ENCODE data around the gene SMAGP. TPM values are rescaled to one million over a fixed set of nuclear protein-coding genes. Genes with fewer than 3 reads are reported as not detected.

The SMAGP gene, protein sequence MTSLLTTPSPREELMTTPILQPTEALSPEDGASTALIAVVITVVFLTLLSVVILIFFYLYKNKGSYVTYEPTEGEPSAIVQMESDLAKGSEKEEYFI
- total RNA-seq = 23.2 and 30.5 TPM in 2 replicates

DNA sequence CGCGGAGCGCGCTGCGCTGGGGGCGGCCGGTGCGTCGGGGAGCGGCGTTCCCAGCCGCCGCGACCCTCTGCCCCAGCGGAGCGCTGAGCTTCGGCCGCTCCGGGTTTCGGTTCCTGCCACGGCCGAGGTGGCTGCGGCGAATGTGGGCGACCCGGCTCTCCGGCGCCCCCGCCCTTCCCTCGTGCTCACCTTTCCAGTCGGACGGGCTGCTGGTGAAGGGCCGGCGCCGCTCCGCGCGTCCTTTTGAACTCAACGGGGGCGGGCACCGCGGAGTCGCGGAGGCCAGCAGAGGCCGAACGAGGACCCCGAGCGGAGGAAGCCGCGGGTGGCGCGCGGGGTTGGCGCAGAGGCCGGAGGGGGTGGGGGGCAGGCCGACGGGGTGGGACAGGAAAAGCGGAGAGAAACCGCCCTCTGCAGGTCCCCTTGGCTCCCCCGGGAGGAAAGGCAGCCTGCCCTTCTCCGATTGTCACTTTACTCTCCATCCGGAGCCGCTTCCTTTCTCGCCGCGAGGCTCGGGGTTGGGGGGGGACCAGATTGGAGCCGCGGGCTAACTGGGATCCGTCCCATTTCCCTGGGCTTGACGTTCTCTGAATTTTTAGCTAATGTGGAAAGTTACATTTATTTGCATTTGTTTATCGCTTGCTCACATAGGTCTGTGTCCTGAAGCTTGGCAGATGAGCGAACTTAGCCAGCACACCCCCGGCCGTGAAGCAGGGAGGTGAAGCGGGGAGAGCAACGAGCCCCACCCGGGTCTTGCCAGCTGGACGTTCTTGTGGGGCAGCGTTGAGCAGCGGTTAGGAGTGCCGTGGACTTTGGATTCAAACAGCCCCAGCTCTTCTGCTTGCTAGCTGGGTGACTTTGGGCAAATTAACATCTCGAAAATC lies at the start of gene SMAGP:
Gene SMAGP, minus strand, starts transcription at position 349 of the 884 bp plus-strand sequence. CDS start 1,137 bp downstream, outside the sequence.

DNA sequence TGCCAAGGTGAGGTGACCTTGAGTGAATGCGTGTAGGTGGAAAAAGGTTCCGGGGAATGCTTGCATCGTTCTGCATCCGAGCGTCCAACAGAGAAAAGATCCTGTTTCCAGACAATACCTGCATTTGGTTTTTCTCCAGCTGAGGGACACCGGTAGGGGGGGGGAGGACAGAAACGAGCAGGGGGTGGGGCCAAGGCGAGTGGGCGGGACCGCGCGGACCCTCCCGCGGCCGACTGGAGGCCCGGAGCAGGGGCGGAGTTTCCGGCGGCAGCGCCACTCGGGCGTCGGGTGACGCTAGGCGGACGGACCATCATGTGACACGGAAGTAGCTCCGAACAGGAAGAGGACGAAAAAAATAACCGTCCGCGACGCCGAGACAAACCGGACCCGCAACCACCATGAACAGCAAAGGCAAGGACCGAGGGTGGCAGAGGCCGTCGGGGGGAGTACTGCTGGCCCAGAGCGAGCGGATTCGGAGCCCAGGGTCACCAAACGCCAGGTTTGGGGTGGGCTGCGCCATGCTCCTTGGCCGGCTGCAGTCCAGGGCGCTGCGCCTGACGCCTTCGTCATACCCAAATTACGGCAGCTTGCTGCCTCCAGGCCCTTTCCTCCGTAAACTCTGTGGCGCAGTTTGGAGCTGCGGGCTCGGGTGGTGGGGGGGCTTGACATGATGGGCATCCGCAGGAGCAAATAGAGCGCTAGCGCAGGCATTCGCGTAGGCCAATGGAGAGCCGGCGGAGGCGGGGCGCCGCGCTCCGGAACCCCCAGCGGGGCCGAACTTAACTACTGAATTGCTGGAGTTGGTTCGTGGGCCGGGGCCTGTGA lies 31.5 kb downstream of the SMAGP start, which contains the start of gene DAZAP2:
Gene DAZAP2, plus strand, starts transcription at position 317 of the 825 bp plus-strand sequence. Its CDS starts 82 bp downstream, at position 399.

DNA sequence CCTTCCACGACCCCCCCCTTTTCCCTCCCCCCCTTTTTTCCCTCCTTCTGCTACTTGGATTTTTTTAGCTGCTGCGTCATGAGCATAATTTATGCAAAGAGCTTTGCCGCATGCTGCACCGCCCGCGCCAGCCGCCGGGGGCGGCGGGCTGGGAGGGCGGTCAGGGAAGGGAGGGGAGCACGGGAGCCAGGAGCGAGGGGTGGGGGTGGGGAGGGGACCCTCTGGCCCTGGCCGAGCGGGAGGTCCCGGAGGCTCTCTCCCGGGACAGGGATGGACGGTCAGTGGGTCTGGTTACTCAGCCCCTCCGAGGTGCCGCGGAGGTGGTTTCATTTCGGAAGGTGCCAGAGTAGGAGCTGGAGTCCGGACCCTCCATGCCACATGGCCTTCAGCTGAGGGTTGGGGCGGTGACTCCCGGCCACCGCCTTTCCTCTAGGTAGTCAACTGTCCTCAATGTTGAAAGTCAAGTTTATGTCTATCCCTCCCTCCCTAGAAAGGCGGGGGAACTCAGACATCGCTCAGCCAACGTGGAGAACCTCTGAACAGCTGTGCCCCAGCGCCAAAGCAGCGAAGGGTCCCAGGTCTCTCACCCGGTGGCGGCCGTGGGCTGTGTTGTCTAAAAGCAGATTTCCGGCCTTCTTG lies 52.1 kb downstream of the SMAGP start, which contains the start of gene POU6F1:
Gene POU6F1, minus strand, starts transcription at position 95 of the 639 bp plus-strand sequence. CDS start 11,226 bp downstream, outside the sequence.

Other genes with a start within 250 kb of the SMAGP start
- 18.3 and 19.0 TPM in 2 replicates for gene SLC11A2, start 244.0 kb downstream of the SMAGP start, total RNA-seq
- gene LETMD1, start 222.1 kb downstream of the SMAGP start, total RNA-seq = 24.7 and 28.1 TPM in 2 replicates
- 12.6 and 15.0 TPM in 2 replicates for gene CSRNP2, start 186.8 kb downstream of the SMAGP start, total RNA-seq
- gene TFCP2, start 97.3 kb downstream of the SMAGP start, total RNA-seq = 7.6 and 8.5 TPM in 2 replicates
- 4.7 and 6.4 TPM in 2 replicates for gene POU6F1, start 52.4 kb downstream of the SMAGP start, total RNA-seq
- gene DAZAP2, start 31.6 kb downstream of the SMAGP start, total RNA-seq = 184 and 196 TPM in 2 replicates
- not detected in 2 replicates for gene BIN2, start 53.8 kb upstream of the SMAGP start, total RNA-seq
- gene CELA1, start 76.3 kb upstream of the SMAGP start, total RNA-seq = not detected in 2 replicates
- gene GALNT6, start 121.0 kb upstream of the SMAGP start, total RNA-seq = 39.4 and 60.4 TPM in 2 replicates
- 2.1 and 3.0 TPM in 2 replicates for gene SLC4A8, start 154.4 kb upstream of the SMAGP start, total RNA-seq